K562 (cell line): ENCODE measurements around the gene PTPRT. TPM values are rescaled to one million over a fixed set of nuclear protein-coding genes. Genes with fewer than 3 reads are reported as not detected.

Experiments
- ATAC-seq: fragments of 200-7000 bp; cut with Tn5 transposase; 3 replicates; pipeline ENCODE4 v1.9.1; 2020; ENCODE audit warnings: moderate library complexity
- BruUV-seq: library from RNA; stranded (reverse); fragments of 400-500 nt; replicated peaks from 2 replicates; lab custom pipeline; 2021; lab: Mats Ljungman, UMichigan
- CTCF ChIA-PET: fragments of 300-600 bp; formaldehyde crosslinking; extraction: SDS; loops from one replicate; lab custom pipeline; 2021; ENCODE audit warnings: low intra/inter-chr PET ratio; lab: Yijun Ruan, JAX
- POLR2A ChIA-PET: fragments of 300-600, 350-650 bp; sonication (Branson Sonifier 250); formaldehyde crosslinking; extraction: SDS; loops from one replicate; lab custom pipeline; 2021; ENCODE audit warnings: antibody characterized with exemption, inconsistent platforms; lab: Yijun Ruan, JAX
- DNase-seq, 4 experiments: peaks; one replicate each; pipeline versions ENCODE4 v3.0.0 to v3.0.0-alpha.2; 2011 to 2018; ENCODE audit warnings: low spot score in 3 of 4, mixed read lengths in 3 of 4; ENCODE audit errors: extremely low read depth in 1 of 4
- FAIRE-seq: peaks from 2 replicates; lab custom pipeline; 2011; peaks lifted over from hg19 to GRCh38; lab: Jason Lieb, UNC
- H2AFZ ChIP-seq: 2 replicates; pipeline ENCODE4 v1.6.0; 2011; ENCODE audit warnings: low read depth, low read length, control low read depth, inconsistent platforms
- H3K27ac ChIP-seq: fragments of 200-600 bp; 3 replicates; pipeline ENCODE4 v1.8.0; 2011; ENCODE audit warnings: low read depth, mild to moderate bottlenecking, control low read depth, inconsistent platforms, low read length, moderate library complexity, mixed read lengths; ENCODE audit errors: extremely low read depth
- H3K27me3 ChIP-seq, 2 experiments: fragments of 300-600 bp in 1 of 2; 2 replicates in 1 of 2; 3 replicates in 1 of 2; pipeline versions ENCODE4 v1.6.0 to v1.8.0; 2011; ENCODE audit warnings: inconsistent platforms in 2 of 2, low read length in 2 of 2, mild to moderate bottlenecking in 1 of 2, mixed read lengths in 1 of 2, moderate library complexity in 1 of 2; ENCODE audit not compliant: control insufficient read depth in 2 of 2, insufficient read depth in 2 of 2
- H3K36me3 ChIP-seq: fragments of 300-600 bp; 3 replicates; pipeline ENCODE4 v1.8.0; 2011; ENCODE audit warnings: mild to moderate bottlenecking, low read length, inconsistent platforms; ENCODE audit not compliant: control insufficient read depth, insufficient read depth
- H3K4me1 ChIP-seq, 2 experiments: fragments of 200-600 bp in 1 of 2; replicated peaks in 1 of 2; 2 replicates in 1 of 2; 3 replicates in 1 of 2; pipeline versions ENCODE4 v1.5.1 to v1.8.0; 2011; ENCODE audit warnings: inconsistent platforms in 2 of 2, low read length in 2 of 2, mild to moderate bottlenecking in 1 of 2, mixed read lengths in 1 of 2, moderate library complexity in 1 of 2; ENCODE audit not compliant: control insufficient read depth in 2 of 2, insufficient read depth in 2 of 2
- H3K4me2 ChIP-seq: 2 replicates; pipeline ENCODE4 v1.6.1; 2011; ENCODE audit warnings: low read length, control low read depth, inconsistent platforms, mixed read lengths; ENCODE audit not compliant: insufficient read depth
- H3K4me3 ChIP-seq: fragments of 200-600 bp; sonication (generic), shearing (Covaris generic); 2 replicates; pipeline ENCODE4 v1.5.1; 2016; ENCODE audit warnings: control low read depth, inconsistent platforms
- H3K79me2 ChIP-seq: fragments of 200-600 bp; 3 replicates; pipeline ENCODE4 v1.8.0; 2011; ENCODE audit warnings: low read length, inconsistent platforms; ENCODE audit not compliant: control insufficient read depth, insufficient read depth
- H3K9ac ChIP-seq, 2 experiments: 2 replicates each; pipeline versions ENCODE4 v1.6.0 to v1.6.1; 2011; ENCODE audit warnings: low read depth in 2 of 2, low read length in 2 of 2, control low read depth in 1 of 2, inconsistent platforms in 1 of 2, mild to moderate bottlenecking in 1 of 2, mixed read lengths in 1 of 2; ENCODE audit not compliant: insufficient read depth in 1 of 2
- H3K9me1 ChIP-seq: one replicate; pipeline ENCODE4 v1.6.0; 2011; ENCODE audit warnings: inconsistent platforms, mild to moderate bottlenecking, low read length, moderate library complexity; ENCODE audit not compliant: control insufficient read depth, insufficient read depth
- H3K9me3 ChIP-seq: replicated peaks from 2 replicates; pipeline ENCODE4 v1.5.1; 2011; ENCODE audit warnings: low read depth, low read length, inconsistent platforms; ENCODE audit not compliant: control insufficient read depth, insufficient read depth
- H4K20me1 ChIP-seq: replicated peaks from 2 replicates; pipeline ENCODE4 v1.6.1; 2011; ENCODE audit warnings: low read length, inconsistent platforms, mixed read lengths; ENCODE audit not compliant: control insufficient read depth, insufficient read depth
- GTF2A2 ChIP-seq: IDR thresholded peaks from 2 replicates; pipeline ENCODE4 v1.6.1; 2016; ENCODE audit warnings: mild to moderate bottlenecking, missing genetic modification characterization, missing compliant biosample characterization
- MAZ ChIP-seq, 2 experiments: fragments of 450-650 bp in 1 of 2; sonication (generic) in 1 of 2; formaldehyde crosslinking; IDR thresholded peaks in 1 of 2; conservative IDR thresholded peaks in 1 of 2; 2 replicates each; pipeline versions ENCODE4 v1.4.0 to v1.5.0; 2020; ENCODE audit warnings: mild to moderate bottlenecking in 1 of 2, missing genetic modification reagents in 1 of 2
- MTA2 ChIP-seq: fragments of 450-650 bp; IDR thresholded peaks from 2 replicates; pipeline ENCODE4 v1.6.1; 2016; ENCODE audit warnings: low read depth
- PHF21A ChIP-seq: fragments of 450-650 bp; IDR thresholded peaks from 2 replicates; pipeline ENCODE4 v1.6.1; 2017; ENCODE audit warnings: low read depth, borderline replicate concordance
- PPARD ChIP-seq: fragments of 250-450 bp; sonication (Bioruptor Pico); IDR thresholded peaks from 2 replicates; pipeline ENCODE4 v1.8.0; 2022; ENCODE audit warnings: inconsistent platforms, mild to moderate bottlenecking, moderate library complexity
- RNF2 ChIP-seq: sonication (generic); IDR thresholded peaks from 2 replicates; pipeline ENCODE4 v1.6.1; 2016
- WHSC1 ChIP-seq: IDR thresholded peaks from one replicate; pipeline ENCODE4 v1.6.1; 2012; ENCODE audit warnings: low read length, control low read depth, inconsistent platforms
- XRCC5 ChIP-seq: fragments of 200-400 bp; formaldehyde crosslinking; IDR thresholded peaks from 2 replicates; pipeline ENCODE4 v1.6.1; 2017; ENCODE audit warnings: low read depth, mild to moderate bottlenecking, low read length
- ZBTB7A ChIP-seq: IDR thresholded peaks from 2 replicates; pipeline ENCODE4 v1.6.1; 2011; ENCODE audit warnings: low read depth, mild to moderate bottlenecking, low read length, moderate library complexity, borderline replicate concordance; ENCODE audit not compliant: control insufficient read depth
- ZNF232 ChIP-seq: sonication (generic); formaldehyde crosslinking; IDR thresholded peaks from 2 replicates; pipeline ENCODE4 v1.8.0; 2022; ENCODE audit warnings: mild to moderate bottlenecking, missing genetic modification reagents
- ZNF431 ChIP-seq: sonication (generic); formaldehyde crosslinking; IDR thresholded peaks from 2 replicates; pipeline ENCODE4 v1.8.0; 2022; ENCODE audit warnings: mild to moderate bottlenecking, missing genetic modification reagents
- ZNF589 ChIP-seq: fragments of 200-800 bp; sonication (Bioruptor generic); IDR thresholded peaks from 2 replicates; pipeline ENCODE4 v1.6.1; 2016; ENCODE audit warnings: low read depth, missing genetic modification characterization, missing compliant biosample characterization
- ZNF699 ChIP-seq: fragments of 250-450 bp; sonication (Bioruptor Pico); IDR thresholded peaks from 2 replicates; pipeline ENCODE4 v1.8.0; 2021; ENCODE audit warnings: mild to moderate bottlenecking, moderate library complexity; ENCODE audit not compliant: insufficient replicate concordance
- WGBS: fragments of 100-300 bp; shearing (Covaris generic); methylation state at CpG from one replicate; pipeline ENCODE4 v1.1.6; 2016; ENCODE audit warnings: low coverage, mixed read lengths; ENCODE audit not compliant: insufficient coverage; ENCODE audit errors: missing lambda C conversion rate; 5-methylcytosine and 5-hydroxymethylcytosine counted together
- in situ Hi-C: fragments of 300-500 bp; cut with MboI; formaldehyde crosslinking; loops from 4 replicates; pipeline ENCODE4 v1.15.0; 2018; ENCODE audit warnings: inconsistent platforms, mixed read lengths
- intact Hi-C: fragments of 100-400 bp; cut with micrococcal nuclease; formaldehyde crosslinking; loops from 2 replicates; pipeline ENCODE4 v1.14.2; 2022
- polyA plus RNA-seq, 8 experiments: library from polyadenylated mRNA; depleted of rRNA in 4 of 8; stranded (reverse) in 5 of 8; unstranded in 3 of 8; fragments of >200 nt; fragmentation: Nextera tagmentation in 2 of 8; fragmentation: Illumina TruSeq in 1 of 8; extraction: Ambion mirVana in 2 of 8; extraction: Trizol in 1 of 8; gene quantifications; 2 replicates each; pipeline versions ENCODE4 v1.2.1 to v1.2.3, GENCODE V29; 2011 to 2014; ENCODE audit warnings: inconsistent platforms in 1 of 8, missing spikeins in 1 of 8
- total RNA-seq, 7 experiments: library from RNA; depleted of rRNA in 6 of 7; stranded (reverse); fragments of >200 nt in 6 of 7; fragmentation: Illumina TruSeq in 2 of 7; extraction: Trizol in 2 of 7; gene quantifications; 2 replicates each; pipeline versions ENCODE4 v1.2.1 to v1.2.3, GENCODE V29; 2011 to 2021; ENCODE audit warnings: low replicate concordance in 1 of 7
- TF ChIP-seq, protein P1 (sequence below): sonication (generic); formaldehyde crosslinking; IDR thresholded peaks from 2 replicates; pipeline ENCODE4 v1.8.1; 2023; ENCODE audit warnings: mild to moderate bottlenecking, missing genetic modification reagents
- TF ChIP-seq, protein P2 (sequence below): fragments of 450-650 bp; IDR thresholded peaks from 2 replicates; pipeline ENCODE4 v1.6.1; 2016; ENCODE audit warnings: antibody characterized with exemption
- TF ChIP-seq, protein P3 (sequence below): fragments of 250-450 bp; sonication (Bioruptor Pico); IDR thresholded peaks from 2 replicates; pipeline ENCODE4 v1.8.0; 2022; ENCODE audit warnings: moderate library complexity, mild to moderate bottlenecking, inconsistent platforms

PTPRT gene
- total and polyA plus RNA-seq, 9 of the 15 experiments (the other 6 are each of a cell fraction or from before 2014, with no cell fraction given): not detected

DNA sequence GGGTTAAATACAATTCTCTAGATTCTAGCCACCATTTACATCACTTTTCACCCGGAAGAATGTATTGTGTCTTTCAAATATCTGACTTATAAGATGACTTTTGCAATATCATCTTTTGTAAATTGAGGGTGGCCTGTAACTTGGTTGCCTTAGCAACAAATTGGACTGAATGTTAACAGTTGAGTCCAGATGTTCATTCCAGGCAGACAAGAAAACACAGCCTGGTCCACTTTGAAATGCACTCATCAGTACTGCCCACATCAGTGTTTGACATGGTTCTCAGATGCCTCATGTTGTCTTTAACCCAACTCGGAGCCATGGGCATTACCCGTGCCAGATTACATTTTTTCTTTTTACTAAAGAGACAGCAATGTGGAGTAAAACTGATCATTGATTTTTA is 789.9 kb downstream of the PTPRT start:
- DNase-seq (no peak), ATAC-seq (no peak)
- CTCF ChIA-PET: no interaction called here
- Histone ChIP-seq H2AFZ (no peak overlapping the region), H3K27ac (no peak overlapping the region), H3K4me3 (no peak overlapping the region), H3K9me1 (no peaks in the 10 kb centered on the region), H4K20me1 (no peaks in the 10 kb centered on the region), H3K9ac (no peak overlapping the region), H3K27me3 (no peaks in the 10 kb centered on the region), H3K79me2 (no peaks in the 10 kb centered on the region), H3K4me1 (no peaks in the 10 kb centered on the region), H3K4me2 (no peak overlapping the region), H3K9me3 (no peaks in the 10 kb centered on the region), H3K36me3 (no peaks in the 10 kb centered on the region)
- in situ Hi-C loops: no loop called here
- intact Hi-C loops: no loop called here
- BruUV-seq: no TSS peak
- POLR2A ChIA-PET: interaction anchor here (0.7 kb wide), 1 partner anchor 23 kb away, joined by 3 read pairs; no protein-coding TSS in a partner anchor
- 3% methylated on average over 3 of the region's 3 CpGs for WGBS
- TF ChIP-seq GTF2A2 (tag) (no peak), PHF21A (no peak), PPARD (no peak), RNF2 (no peak), ZNF431 (CRISPR knock-in tag) (no peak), ZNF699 (CRISPR knock-in tag) (no peak), ZNF589 (CRISPR knock-in tag) (no peak), XRCC5 (no peak), WHSC1 (no peak), MTA2 (no peak), ZNF232 (CRISPR knock-in tag) (no peak), ZBTB7A (no peak), MAZ (CRISPR knock-in tag; conservative IDR thresholded peaks at IDR 0.05 in 1 of 2, IDR thresholded peaks at IDR 0.05 in 1 of 2) (no peak)
- TF ChIP-seq, protein P1, sequence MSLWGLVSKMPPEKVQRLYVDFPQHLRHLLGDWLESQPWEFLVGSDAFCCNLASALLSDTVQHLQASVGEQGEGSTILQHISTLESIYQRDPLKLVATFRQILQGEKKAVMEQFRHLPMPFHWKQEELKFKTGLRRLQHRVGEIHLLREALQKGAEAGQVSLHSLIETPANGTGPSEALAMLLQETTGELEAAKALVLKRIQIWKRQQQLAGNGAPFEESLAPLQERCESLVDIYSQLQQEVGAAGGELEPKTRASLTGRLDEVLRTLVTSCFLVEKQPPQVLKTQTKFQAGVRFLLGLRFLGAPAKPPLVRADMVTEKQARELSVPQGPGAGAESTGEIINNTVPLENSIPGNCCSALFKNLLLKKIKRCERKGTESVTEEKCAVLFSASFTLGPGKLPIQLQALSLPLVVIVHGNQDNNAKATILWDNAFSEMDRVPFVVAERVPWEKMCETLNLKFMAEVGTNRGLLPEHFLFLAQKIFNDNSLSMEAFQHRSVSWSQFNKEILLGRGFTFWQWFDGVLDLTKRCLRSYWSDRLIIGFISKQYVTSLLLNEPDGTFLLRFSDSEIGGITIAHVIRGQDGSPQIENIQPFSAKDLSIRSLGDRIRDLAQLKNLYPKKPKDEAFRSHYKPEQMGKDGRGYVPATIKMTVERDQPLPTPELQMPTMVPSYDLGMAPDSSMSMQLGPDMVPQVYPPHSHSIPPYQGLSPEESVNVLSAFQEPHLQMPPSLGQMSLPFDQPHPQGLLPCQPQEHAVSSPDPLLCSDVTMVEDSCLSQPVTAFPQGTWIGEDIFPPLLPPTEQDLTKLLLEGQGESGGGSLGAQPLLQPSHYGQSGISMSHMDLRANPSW (CRISPR knock-in tag): no peak
- TF ChIP-seq, protein P2, sequence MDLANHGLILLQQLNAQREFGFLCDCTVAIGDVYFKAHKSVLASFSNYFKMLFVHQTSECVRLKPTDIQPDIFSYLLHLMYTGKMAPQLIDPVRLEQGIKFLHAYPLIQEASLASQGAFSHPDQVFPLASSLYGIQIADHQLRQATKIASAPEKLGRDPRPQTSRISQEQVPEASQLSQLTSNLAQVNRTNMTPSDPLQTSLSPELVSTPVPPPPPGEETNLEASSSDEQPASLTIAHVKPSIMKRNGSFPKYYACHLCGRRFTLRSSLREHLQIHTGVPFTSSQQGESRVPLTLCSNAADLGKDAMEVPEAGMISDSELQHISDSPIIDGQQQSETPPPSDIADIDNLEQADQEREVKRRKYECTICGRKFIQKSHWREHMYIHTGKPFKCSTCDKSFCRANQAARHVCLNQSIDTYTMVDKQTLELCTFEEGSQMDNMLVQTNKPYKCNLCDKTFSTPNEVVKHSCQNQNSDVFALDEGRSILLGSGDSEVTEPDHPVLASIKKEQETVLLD: no peak
- TF ChIP-seq, protein P3, sequence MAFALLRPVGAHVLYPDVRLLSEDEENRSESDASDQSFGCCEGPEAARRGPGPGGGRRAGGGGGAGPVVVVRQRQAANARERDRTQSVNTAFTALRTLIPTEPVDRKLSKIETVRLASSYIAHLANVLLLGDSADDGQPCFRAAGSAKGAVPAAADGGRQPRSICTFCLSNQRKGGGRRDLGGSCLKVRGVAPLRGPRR (CRISPR knock-in tag): no peak
- TF ChIP-seq, all 486 proteins: peak for 0
- FAIRE-seq: no peak
